Body of pancreas (tissue), 4 donors: ENCODE measurements around the gene TIMELESS. TPM values are rescaled to one million over a fixed set of nuclear protein-coding genes. Genes with fewer than 3 reads are reported as not detected.

Experiments used
- ATAC-seq: fragments of 150-250 bp; one replicate; pipeline ENCODE4 v1.9.1; 2016
- DNase-seq, 4 donors: peaks; one replicate each; pipeline ENCODE4 v3.0.0-alpha.2; 2019
- H3K27ac ChIP-seq, 4 donors: fragments of 200-600 bp; sonication (generic); 1 replicate in 3 of 4; 2 replicates in 1 of 4; pipeline versions ENCODE4 v1.5.1 to v1.6.1; 2016 to 2019; ENCODE audit warnings: mild to moderate bottlenecking in 1 of 4, mixed read lengths in 1 of 4, moderate library complexity in 1 of 4
- H3K27me3 ChIP-seq, 2 donors: fragments of 200-600 bp; sonication (generic); one replicate each; pipeline ENCODE4 v1.6.0; 2016; ENCODE audit warnings: mild to moderate bottlenecking in 1 of 2
- H3K36me3 ChIP-seq, 2 donors: fragments of 200-600 bp; sonication (generic); replicated peaks in 1 of 2; 2 replicates each; pipeline ENCODE4 v1.5.1; 2016; ENCODE audit warnings: low read depth in 2 of 2; ENCODE audit not compliant: insufficient read depth in 1 of 2
- H3K4me1 ChIP-seq: fragments of 200-600 bp; sonication (generic); one replicate; pipeline ENCODE4 v1.6.0; 2016
- H3K4me3 ChIP-seq, 2 donors: fragments of 200-600 bp; sonication (generic); 1 replicate in 1 of 2; 2 replicates in 1 of 2; pipeline ENCODE4 v1.5.1; 2016 to 2019
- H3K9me3 ChIP-seq, 3 donors: fragments of 200-600 bp; sonication (generic); 1 replicate in 2 of 3; 2 replicates in 1 of 3; pipeline ENCODE4 v1.5.1; 2016
- CTCF ChIP-seq, 7 experiments: fragments of 450-650 bp in 4 of 7; fragments of 200-600 bp in 3 of 7; sonication (generic) in 3 of 7; IDR thresholded peaks; one replicate each; pipeline ENCODE4 v1.5.1; 2016 to 2019; ENCODE audit warnings: antibody characterized with exemption in 7 of 7
- POLR2A ChIP-seq, 3 donors: fragments of 450-650 bp; IDR thresholded peaks; one replicate each; pipeline ENCODE4 v1.6.1; 2016; ENCODE audit warnings: antibody characterized with exemption in 3 of 3, mild to moderate bottlenecking in 2 of 3
- WGBS, 2 donors: methylation state at CpG; one replicate each; pipeline ENCODE4 v1.1.5; 2017; 5-methylcytosine and 5-hydroxymethylcytosine counted together
- intact Hi-C: fragments of 100-400 bp; cut with DNase I; formaldehyde crosslinking; loops from one replicate; pipeline ENCODE4 v1.15.1; 2023
- total RNA-seq, 2 donors: library from RNA; depleted of rRNA; stranded (reverse); fragments of >200 nt; gene quantifications; one replicate each; pipeline ENCODE4 v1.1.0, GENCODE V29; 2016

The TIMELESS gene
- total RNA-seq, 2 donors from 2014 or later, result 4.7 to 6.9 TPM

- ATAC-seq (no peak), DNase-seq (no peak)
- Histone ChIP-seq H3K27ac (peak overlapping the region in 1 of 4 donors; percentile 91), H3K4me3 (no peak overlapping the region), H3K4me1 (peaks cover 69% of the 10 kb centered on the region), H3K9me3 (no peaks in the 10 kb centered on the region), H3K27me3 (no peaks in the 10 kb centered on the region), H3K36me3 (no peaks in the 10 kb centered on the region)
- 85 to 92% methylated on average over 8 to 9 of the region's 9 CpGs for WGBS, 2 donors
- intact Hi-C loops, result no loop called here
- no peak for TF ChIP-seq CTCF (IDR thresholded peaks at IDR 0.05)
- TF ChIP-seq POLR2A (IDR thresholded peaks at IDR 0.05), result no peak
Observed at GRCh38 chr12:56474389-56474788, 25.2 kb upstream of the TIMELESS start.

GRCh38 chr12:56469007-56469930 is 20.0 kb upstream of the TIMELESS start:
- peak overlapping the region; percentile 68 to 91 (median 88) for H3K27ac ChIP-seq
- H3K4me1 ChIP-seq, result peaks cover 33% of the 10 kb centered on the region
- peak; percentile 44 to 60 (median 54) for DNase-seq
- intact Hi-C loops, result no loop called here
- WGBS, 2 donors, result 31 to 40% methylated on average over 18 to 19 of the region's 19 CpGs
- peak overlapping the region; percentile 60 to 61 for H3K4me3 ChIP-seq
- H3K27me3 ChIP-seq, result no peaks in the 10 kb centered on the region
- no peaks in the 10 kb centered on the region for H3K36me3 ChIP-seq
- ATAC-seq, result peak; percentile 19
- TF ChIP-seq CTCF (IDR thresholded peaks at IDR 0.05) (no peak), POLR2A (IDR thresholded peaks at IDR 0.05) (no peak)
- H3K9me3 ChIP-seq, result no peaks in the 10 kb centered on the region

GRCh38 chr12:56468216-56469006 is 19.2 kb upstream of the TIMELESS start, which contains the start of gene SPRYD4:
Gene SPRYD4, plus strand, starts transcription at chr12:56468578. Its CDS starts 14 bp downstream, at chr12:56468592.
- Histone ChIP-seq H3K4me1 (peaks cover 38% of the 10 kb centered on the region), H3K9me3 (no peaks in the 10 kb centered on the region), H3K27ac (peak within 1 kb of the TSS; percentile 68 to 91 (median 88)), H3K4me3 (peak within 1 kb of the TSS; percentile 60 to 61), H3K36me3 (no peaks in the 10 kb centered on the region), H3K27me3 (no peaks in the 10 kb centered on the region)
- WGBS, 2 donors, result 0 to 1% methylated on average over 27 to 43 of the region's 43 CpGs
- TF ChIP-seq CTCF (IDR thresholded peaks at IDR 0.05) (peak in 5 of 7 experiments; percentile 6 to 58 (median 31)), POLR2A (IDR thresholded peaks at IDR 0.05) (peak; percentile 81 to 94 (median 92))
- intact Hi-C loops, result no loop called here
- DNase-seq (peak; percentile 94 to 97 (median 96)), ATAC-seq (peak; percentile 96)

- Histone ChIP-seq H3K4me3 (no peak overlapping the region), H3K27me3 (no peaks in the 10 kb centered on the region), H3K27ac (no peak overlapping the region), H3K36me3 (no peaks in the 10 kb centered on the region), H3K9me3 (no peaks in the 10 kb centered on the region), H3K4me1 (peaks cover 15% of the 10 kb centered on the region)
- no peak for ATAC-seq
- TF ChIP-seq POLR2A (IDR thresholded peaks at IDR 0.05) (no peak), CTCF (IDR thresholded peaks at IDR 0.05) (no peak)
- no peak for DNase-seq
- intact Hi-C loops, result no loop called here
Observed at GRCh38 chr12:56462565-56462964, 13.3 kb upstream of the TIMELESS start.
